Fibroblast of the conjunctiva (primary cell): ENCODE results near the gene JPH3.
A peak's percentile ranks its signal among the peaks of the same experiment; 100 is the strongest.

ENCODE experiments used
- DNase-seq: peaks from one replicate; pipeline ENCODE4 v3.0.0-alpha.2; 2010; ENCODE audit warnings: low read depth

Gene JPH3

GRCh38 chr16:87626905-87627304 lies 24.6 kb downstream of the JPH3 start:
- DNase-seq = no peak

- no peak for DNase-seq
These were observed 25.4 kb downstream of the JPH3 start for GRCh38 chr16:87627542-87628245.

- DNase-seq = no peak
These were observed 26.1 kb downstream of the JPH3 start for GRCh38 chr16:87628246-87628923.

GRCh38 chr16:87628940-87629339 lies 26.6 kb downstream of the JPH3 start:
- DNase-seq = no peak

GRCh38 chr16:87631067-87631466 lies 28.8 kb downstream of the JPH3 start:
- DNase-seq = no peak

GRCh38 chr16:87634411-87634810 lies 32.1 kb downstream of the JPH3 start:
- DNase-seq = no peak

- DNase-seq = peak; percentile 10
These were observed 33.3 kb downstream of the JPH3 start for GRCh38 chr16:87635541-87636049.

GRCh38 chr16:87636050-87636684 lies 33.9 kb downstream of the JPH3 start:
- peak; percentile 57 for DNase-seq

GRCh38 chr16:87636741-87637140 lies 34.4 kb downstream of the JPH3 start:
- DNase-seq = no peak

GRCh38 chr16:87637357-87637756 lies 35.0 kb downstream of the JPH3 start:
- no peak for DNase-seq

GRCh38 chr16:87638736-87639135 lies 36.4 kb downstream of the JPH3 start:
- no peak for DNase-seq

- no peak for DNase-seq
These were observed 39.4 kb downstream of the JPH3 start for GRCh38 chr16:87641721-87642120.

GRCh38 chr16:87642491-87642890 lies 40.2 kb downstream of the JPH3 start:
- no peak for DNase-seq

GRCh38 chr16:87644186-87644585 lies 41.9 kb downstream of the JPH3 start:
- no peak for DNase-seq

- DNase-seq = no peak
These were observed 42.3 kb downstream of the JPH3 start for GRCh38 chr16:87644596-87644995.

GRCh38 chr16:87645802-87646201 lies 43.5 kb downstream of the JPH3 start:
- DNase-seq = no peak

GRCh38 chr16:87647431-87648185 lies 45.3 kb downstream of the JPH3 start:
- no peak for DNase-seq

GRCh38 chr16:87648236-87648635 lies 45.9 kb downstream of the JPH3 start:
- no peak for DNase-seq

- DNase-seq = no peak
These were observed 46.6 kb downstream of the JPH3 start for GRCh38 chr16:87648698-87649487.

- no peak for DNase-seq
These were observed 50.1 kb downstream of the JPH3 start for GRCh38 chr16:87652386-87652785.

GRCh38 chr16:87652799-87653198 lies 50.5 kb downstream of the JPH3 start:
- DNase-seq = no peak

GRCh38 chr16:87653234-87653633 lies 50.9 kb downstream of the JPH3 start:
- DNase-seq = no peak
